Neural progenitor cell (in vitro differentiated cells): ENCODE data around the gene ALOX12B. TPM values are rescaled to one million over a fixed set of nuclear protein-coding genes. Genes with fewer than 3 reads are reported as not detected.

Source experiments
- DNase-seq: peaks from one replicate; pipeline ENCODE4 v3.0.0-alpha.2; 2016; ENCODE audit warnings: low spot score
- H2AFZ ChIP-seq: fragments of 200-600 bp; sonication (generic); replicated peaks from 2 replicates; pipeline ENCODE4 v1.6.1; 2016; ENCODE audit warnings: antibody characterized with exemption
- H3F3A ChIP-seq: fragments of 200-600 bp; sonication (generic); 2 replicates; pipeline ENCODE4 v1.6.1; 2016; ENCODE audit warnings: antibody characterized with exemption, low read depth
- H3K27ac ChIP-seq: fragments of 200-600 bp; sonication (generic); 2 replicates; pipeline ENCODE4 v1.5.1; 2016; ENCODE audit warnings: mild to moderate bottlenecking
- H3K27me3 ChIP-seq: fragments of 200-600 bp; sonication (generic); 2 replicates; pipeline ENCODE4 v1.6.1; 2016; ENCODE audit warnings: mild to moderate bottlenecking, moderate library complexity
- H3K36me3 ChIP-seq: fragments of 200-600 bp; sonication (generic); 2 replicates; pipeline ENCODE4 v1.5.1; 2016
- H3K4me1 ChIP-seq: fragments of 200-600 bp; sonication (generic); 2 replicates; pipeline ENCODE4 v1.6.1; 2016; ENCODE audit warnings: mixed run types
- H3K4me2 ChIP-seq: fragments of 200-600 bp; sonication (generic); 2 replicates; pipeline ENCODE4 v1.6.1; 2016
- H3K4me3 ChIP-seq: fragments of 200-600 bp; sonication (generic); 2 replicates; pipeline ENCODE4 v1.5.1; 2016
- H3K79me2 ChIP-seq: fragments of 200-600 bp; sonication (generic); 2 replicates; pipeline ENCODE4 v1.6.1; 2016; ENCODE audit warnings: low read depth
- H3K9ac ChIP-seq: fragments of 200-600 bp; sonication (generic); 2 replicates; pipeline ENCODE4 v1.6.1; 2016
- H3K9me3 ChIP-seq: fragments of 200-600 bp; sonication (generic); 2 replicates; pipeline ENCODE4 v1.5.1; 2016; ENCODE audit warnings: low read depth
- H4K20me1 ChIP-seq: fragments of 200-600 bp; sonication (generic); 2 replicates; pipeline ENCODE4 v1.6.1; 2016; ENCODE audit warnings: low read depth
- H3K27ac Mint-ChIP-seq: 3 replicates; pipeline ENCODE4 v1.8.0; 2021; ENCODE audit warnings: mixed read lengths
- H3K27me3 Mint-ChIP-seq: 2 replicates; pipeline ENCODE4 v1.8.0; 2022; ENCODE audit warnings: low read depth, mild to moderate bottlenecking, inconsistent platforms, moderate library complexity, mixed read lengths; ENCODE audit not compliant: insufficient read depth
- H3K36me3 Mint-ChIP-seq: 3 replicates; pipeline ENCODE4 v1.8.0; 2021; ENCODE audit warnings: mixed read lengths
- H3K4me1 Mint-ChIP-seq: 3 replicates; pipeline ENCODE4 v1.8.0; 2021; ENCODE audit warnings: mixed read lengths
- H3K4me3 Mint-ChIP-seq: 3 replicates; pipeline ENCODE4 v1.8.0; 2021; ENCODE audit warnings: mild to moderate bottlenecking, moderate library complexity, mixed read lengths
- H3K9me3 Mint-ChIP-seq: 3 replicates; pipeline ENCODE4 v1.8.0; 2020; ENCODE audit warnings: mixed read lengths
- EZH2 ChIP-seq: fragments of 200-600 bp; sonication (generic); IDR thresholded peaks from 2 replicates; pipeline ENCODE4 v1.6.1; 2017; ENCODE audit warnings: antibody characterized with exemption, mild to moderate bottlenecking, moderate library complexity
- EZH2phosphoT487 ChIP-seq: fragments of 200-600 bp; sonication (generic); IDR thresholded peaks from 2 replicates; pipeline ENCODE4 v1.6.1; 2017; ENCODE audit warnings: antibody characterized with exemption
- total RNA-seq: library from RNA; depleted of rRNA; stranded (reverse); fragments of >200 nt; gene quantifications from 2 replicates; pipeline ENCODE4 v1.2.3, GENCODE V29; 2015; ENCODE audit warnings: low replicate concordance
- TF ChIP-seq, protein P1 (sequence below): fragments of 200-600 bp; sonication (generic); IDR thresholded peaks from 2 replicates; pipeline ENCODE4 v1.5.1; 2017; ENCODE audit warnings: antibody characterized with exemption, mild to moderate bottlenecking

Gene ALOX12B
- total RNA-seq, 1 donor from 2014 or later: not detected

DNA sequence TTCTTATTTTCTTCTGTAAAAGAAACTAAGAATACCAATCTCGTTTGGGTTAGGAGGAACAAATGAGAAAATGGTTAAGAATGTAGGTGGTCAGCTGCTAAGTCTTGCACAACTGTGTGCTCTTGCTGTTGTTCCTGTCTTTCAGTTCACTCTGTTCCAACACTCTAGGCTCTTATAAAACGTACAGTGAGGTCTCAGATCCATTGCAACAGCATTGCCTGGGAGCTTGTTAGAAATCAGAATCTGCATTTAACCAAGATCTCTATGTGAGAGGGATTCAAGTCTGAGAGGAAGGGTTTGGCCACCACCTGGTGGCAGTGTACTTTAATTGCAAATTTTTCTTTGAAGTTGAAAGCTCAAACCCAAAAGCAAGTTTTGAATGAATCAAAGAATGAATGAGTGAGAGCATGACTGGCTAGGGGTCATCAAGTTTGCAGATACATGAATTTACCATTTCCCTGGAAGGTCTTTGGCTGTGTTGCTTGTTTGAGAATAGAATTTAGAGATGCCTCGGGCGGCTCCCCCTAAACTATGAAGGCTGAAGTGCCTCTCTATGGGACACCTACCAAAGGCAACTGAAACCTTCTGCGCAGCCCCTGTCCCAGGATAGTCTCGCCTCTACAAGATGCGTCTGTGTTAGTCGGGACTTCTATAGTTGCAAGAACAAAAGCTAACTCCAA, 46.1 kb downstream of the ALOX12B start:
- no peaks in the 10 kb centered on the region for H3K36me3 ChIP-seq
- H3F3A ChIP-seq: no peaks in the 10 kb centered on the region
- no peaks in the 10 kb centered on the region for H3K4me1 ChIP-seq
- no peak overlapping the region for H3K4me2 ChIP-seq
- H3K27me3 ChIP-seq: peaks cover 10% of the 10 kb centered on the region
- no peak overlapping the region for H3K4me3 ChIP-seq
- no peak overlapping the region for H3K9ac ChIP-seq
- TF ChIP-seq, protein P1, sequence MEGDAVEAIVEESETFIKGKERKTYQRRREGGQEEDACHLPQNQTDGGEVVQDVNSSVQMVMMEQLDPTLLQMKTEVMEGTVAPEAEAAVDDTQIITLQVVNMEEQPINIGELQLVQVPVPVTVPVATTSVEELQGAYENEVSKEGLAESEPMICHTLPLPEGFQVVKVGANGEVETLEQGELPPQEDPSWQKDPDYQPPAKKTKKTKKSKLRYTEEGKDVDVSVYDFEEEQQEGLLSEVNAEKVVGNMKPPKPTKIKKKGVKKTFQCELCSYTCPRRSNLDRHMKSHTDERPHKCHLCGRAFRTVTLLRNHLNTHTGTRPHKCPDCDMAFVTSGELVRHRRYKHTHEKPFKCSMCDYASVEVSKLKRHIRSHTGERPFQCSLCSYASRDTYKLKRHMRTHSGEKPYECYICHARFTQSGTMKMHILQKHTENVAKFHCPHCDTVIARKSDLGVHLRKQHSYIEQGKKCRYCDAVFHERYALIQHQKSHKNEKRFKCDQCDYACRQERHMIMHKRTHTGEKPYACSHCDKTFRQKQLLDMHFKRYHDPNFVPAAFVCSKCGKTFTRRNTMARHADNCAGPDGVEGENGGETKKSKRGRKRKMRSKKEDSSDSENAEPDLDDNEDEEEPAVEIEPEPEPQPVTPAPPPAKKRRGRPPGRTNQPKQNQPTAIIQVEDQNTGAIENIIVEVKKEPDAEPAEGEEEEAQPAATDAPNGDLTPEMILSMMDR: peak; percentile 79
- TF ChIP-seq EZH2phosphoT487: no peak
- H3K36me3 Mint-ChIP-seq: no peaks in the 10 kb centered on the region
- no peak overlapping the region for H3K27ac ChIP-seq
- H3K4me1 Mint-ChIP-seq: no peaks in the 10 kb centered on the region
- no peaks in the 10 kb centered on the region for H3K9me3 ChIP-seq
- H3K79me2 ChIP-seq: no peaks in the 10 kb centered on the region
- no peak overlapping the region for H3K27ac Mint-ChIP-seq
- H3K27me3 Mint-ChIP-seq: peaks cover 24% of the 10 kb centered on the region
- H3K9me3 Mint-ChIP-seq: peaks cover 3% of the 10 kb centered on the region
- H2AFZ ChIP-seq: peak overlapping the region; percentile 11
- no peak overlapping the region for H3K4me3 Mint-ChIP-seq
- H4K20me1 ChIP-seq: no peaks in the 10 kb centered on the region
- peak; percentile 72 for DNase-seq

DNA sequence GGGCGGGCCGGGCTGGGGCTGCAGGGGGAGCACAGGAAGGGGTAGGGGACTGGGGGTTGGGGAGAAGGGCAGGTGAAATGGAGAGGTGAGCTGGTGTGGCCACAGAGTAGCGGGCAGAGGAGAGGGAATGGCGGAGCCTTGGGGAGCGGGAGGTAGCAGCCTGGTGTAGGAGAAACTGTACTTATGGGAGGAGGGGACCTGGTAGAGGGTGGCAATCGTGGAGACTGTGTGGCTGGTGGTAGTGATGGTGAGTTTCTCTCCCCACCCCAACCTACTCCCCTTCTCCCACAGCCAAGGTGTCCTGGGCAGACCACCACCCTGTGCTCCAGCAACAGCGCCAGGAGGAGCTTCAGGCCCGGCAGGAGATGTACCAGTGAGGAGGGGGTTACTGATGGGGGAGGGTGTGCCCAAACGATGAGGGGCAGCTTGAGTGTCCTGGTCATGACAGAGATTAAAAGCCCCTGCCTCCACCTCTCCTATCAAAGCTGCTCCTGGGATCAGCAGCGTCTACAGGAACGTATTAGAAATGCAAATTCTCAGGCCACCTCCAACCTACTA, 47.8 kb downstream of the ALOX12B start:
- Histone ChIP-seq H4K20me1 (no peaks in the 10 kb centered on the region), H3K4me2 (no peak overlapping the region), H2AFZ (no peak overlapping the region), H3K27me3 (peaks cover 10% of the 10 kb centered on the region), H3K9me3 (no peaks in the 10 kb centered on the region), H3K4me1 (no peaks in the 10 kb centered on the region), H3K27ac (no peak overlapping the region), H3F3A (no peaks in the 10 kb centered on the region), H3K36me3 (no peaks in the 10 kb centered on the region), H3K79me2 (no peaks in the 10 kb centered on the region), H3K9ac (no peak overlapping the region), H3K4me3 (no peak overlapping the region)
- DNase-seq: no peak
- Mint-ChIP-seq H3K9me3 (peaks cover 3% of the 10 kb centered on the region), H3K27me3 (peaks cover 27% of the 10 kb centered on the region), H3K36me3 (no peaks in the 10 kb centered on the region), H3K4me1 (no peaks in the 10 kb centered on the region), H3K27ac (no peak overlapping the region), H3K4me3 (no peak overlapping the region)
- TF ChIP-seq, protein P1: no peak
- TF ChIP-seq EZH2: no peak
- no peak for TF ChIP-seq EZH2phosphoT487

DNA sequence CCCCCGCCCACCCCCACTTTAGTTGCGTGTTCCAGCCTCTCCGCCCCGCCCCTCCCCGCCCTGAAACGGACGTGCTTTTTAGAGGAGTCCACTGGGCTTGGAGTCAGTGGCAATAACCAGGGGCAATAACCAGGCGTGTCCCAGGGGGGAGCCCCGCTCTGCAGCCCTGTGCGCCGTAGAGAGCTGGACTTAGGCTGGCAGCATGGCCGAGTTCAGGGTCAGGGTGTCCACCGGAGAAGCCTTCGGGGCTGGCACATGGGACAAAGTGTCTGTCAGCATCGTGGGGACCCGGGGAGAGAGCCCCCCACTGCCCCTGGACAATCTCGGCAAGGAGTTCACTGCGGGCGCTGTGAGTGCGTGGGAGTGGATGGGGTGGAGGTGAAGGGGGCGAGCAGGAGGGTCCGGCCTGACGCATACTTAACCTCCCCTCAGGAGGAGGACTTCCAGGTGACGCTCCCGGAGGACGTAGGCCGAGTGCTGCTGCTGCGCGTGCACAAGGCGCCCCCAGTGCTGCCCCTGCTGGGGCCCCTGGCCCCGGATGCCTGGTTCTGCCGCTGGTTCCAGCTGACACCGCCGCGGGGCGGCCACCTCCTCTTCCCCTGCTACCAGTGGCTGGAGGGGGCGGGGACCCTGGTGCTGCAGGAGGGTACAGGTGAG, 48.4 kb downstream of the ALOX12B start, which contains the start of gene ALOX15B:
ALOX15B (plus strand) TSS at position 106 of the 657 bp plus-strand sequence; CDS start at position 203, 97 bp downstream.
- no peak for DNase-seq

More for the DNA sequence above, 48.4 kb downstream of the ALOX12B start, which contains the start of gene ALOX15B:
- Mint-ChIP-seq H3K4me1 (no peaks in the 10 kb centered on the region), H3K4me3 (peak within 1 kb of the TSS; percentile 7), H3K9me3 (peaks cover 3% of the 10 kb centered on the region), H3K27ac (no peak within 1 kb of the TSS), H3K27me3 (peaks cover 31% of the 10 kb centered on the region), H3K36me3 (no peaks in the 10 kb centered on the region)
- H3F3A ChIP-seq: no peaks in the 10 kb centered on the region
- H4K20me1 ChIP-seq: no peaks in the 10 kb centered on the region
- TF ChIP-seq EZH2 (no peak), EZH2phosphoT487 (no peak)
- H3K4me3 ChIP-seq: no peak within 1 kb of the TSS
- H2AFZ ChIP-seq: no peak within 1 kb of the TSS
- H3K27ac ChIP-seq: no peak within 1 kb of the TSS
- peaks cover 10% of the 10 kb centered on the region for H3K27me3 ChIP-seq
- no peaks in the 10 kb centered on the region for H3K79me2 ChIP-seq
- no peak within 1 kb of the TSS for H3K4me2 ChIP-seq
- H3K4me1 ChIP-seq: no peaks in the 10 kb centered on the region
- H3K9me3 ChIP-seq: no peaks in the 10 kb centered on the region
- no peaks in the 10 kb centered on the region for H3K36me3 ChIP-seq
- H3K9ac ChIP-seq: no peak within 1 kb of the TSS
